Keratinocyte (primary cell): ENCODE data around the gene TPD52L2. TPM values are rescaled to one million over a fixed set of nuclear protein-coding genes. Genes with fewer than 3 reads are reported as not detected.
"Not testable (repeated sequence)": the region's sequence is repeated elsewhere in the genome, so short reads cannot be mapped to it uniquely, and the experiment has no call there.

Source experiments
- DNase-seq: peaks from one replicate; pipeline ENCODE4 v3.0.0-alpha.2; 2011; ENCODE audit warnings: low read depth, missing footprints, low spot score
- FAIRE-seq: peaks from 2 replicates; lab custom pipeline; 2011; peaks lifted over from hg19 to GRCh38; lab: Jason Lieb, UNC
- H2AFZ ChIP-seq: 2 replicates; pipeline ENCODE4 v1.6.0; 2012; ENCODE audit warnings: low read length, control low read depth, inconsistent platforms; ENCODE audit not compliant: control insufficient read depth
- H3K27ac ChIP-seq: 2 replicates; pipeline ENCODE4 v1.5.1; 2011; ENCODE audit warnings: low read length; ENCODE audit not compliant: control insufficient read depth, insufficient read depth
- H3K27me3 ChIP-seq: 3 replicates; pipeline ENCODE4 v1.6.0; 2011; ENCODE audit warnings: low read length; ENCODE audit not compliant: control insufficient read depth, insufficient read depth; ENCODE audit errors: extremely low read depth
- H3K36me3 ChIP-seq, 2 experiments: 2 replicates in 1 of 2; 3 replicates in 1 of 2; pipeline ENCODE4 v1.5.1; 2011; ENCODE audit warnings: low read length in 2 of 2, mild to moderate bottlenecking in 1 of 2; ENCODE audit not compliant: control insufficient read depth in 2 of 2, insufficient read depth in 2 of 2; ENCODE audit errors: extremely low read depth in 1 of 2
- H3K4me1 ChIP-seq: 3 replicates; pipeline ENCODE4 v1.5.1; 2011; ENCODE audit warnings: low read length; ENCODE audit not compliant: control insufficient read depth, insufficient read depth; ENCODE audit errors: extremely low read depth
- H3K4me2 ChIP-seq: 3 replicates; pipeline ENCODE4 v1.6.0; 2011; ENCODE audit warnings: low read depth, low read length; ENCODE audit not compliant: control insufficient read depth, insufficient read depth; ENCODE audit errors: extremely low read depth
- H3K4me3 ChIP-seq, 3 experiments: fragments of 200-600 bp in 1 of 3; sonication (generic) in 1 of 3; 2 replicates in 2 of 3; 3 replicates in 1 of 3; pipeline ENCODE4 v1.5.1; 2011 to 2016; ENCODE audit warnings: low read length in 3 of 3, mild to moderate bottlenecking in 3 of 3, control low read depth in 2 of 3, inconsistent platforms in 1 of 3, low read depth in 1 of 3, mixed read lengths in 1 of 3, mixed run types in 1 of 3, moderate library complexity in 1 of 3; ENCODE audit not compliant: control insufficient read depth in 2 of 3, insufficient read depth in 2 of 3; ENCODE audit errors: extremely low read depth in 1 of 3
- H3K79me2 ChIP-seq: 2 replicates; pipeline ENCODE4 v1.6.0; 2012; ENCODE audit warnings: low read length; ENCODE audit not compliant: control insufficient read depth, insufficient read depth
- H3K9ac ChIP-seq: 3 replicates; pipeline ENCODE4 v1.6.0; 2011; ENCODE audit warnings: low read length; ENCODE audit not compliant: control insufficient read depth, insufficient read depth; ENCODE audit errors: extremely low read depth
- H3K9me1 ChIP-seq: 3 replicates; pipeline ENCODE4 v1.6.0; 2011; ENCODE audit warnings: low read length; ENCODE audit not compliant: control insufficient read depth, insufficient read depth; ENCODE audit errors: extremely low read depth
- H3K9me3 ChIP-seq: 2 replicates; pipeline ENCODE4 v1.5.1; 2012; ENCODE audit warnings: low read depth, low read length; ENCODE audit not compliant: control insufficient read depth
- H4K20me1 ChIP-seq: 3 replicates; pipeline ENCODE4 v1.6.0; 2011; ENCODE audit warnings: low read length; ENCODE audit not compliant: control insufficient read depth, insufficient read depth; ENCODE audit errors: extremely low read depth
- CTCF ChIP-seq, 3 experiments: IDR thresholded peaks in 1 of 3; conservative IDR thresholded peaks in 1 of 3; optimal IDR thresholded peaks in 1 of 3; 2 replicates in 2 of 3; 3 replicates in 1 of 3; pipeline versions ENCODE3 to v1.5.1; 2011; ENCODE audit warnings: low read length in 3 of 3, mild to moderate bottlenecking in 3 of 3, moderate library complexity in 2 of 3, control low read depth in 1 of 3, inconsistent platforms in 1 of 3; ENCODE audit not compliant: insufficient read depth in 2 of 3; ENCODE audit errors: extremely low read depth in 1 of 3
- EZH2 ChIP-seq: IDR thresholded peaks from one replicate; pipeline ENCODE4 v1.6.1; 2012; ENCODE audit warnings: inconsistent platforms, mild to moderate bottlenecking, low read length, moderate library complexity
- dilution Hi-C: fragments of 300-500 bp; cut with MboI; formaldehyde crosslinking; loops from one replicate; pipeline ENCODE4 v1.7.0; 2020; ENCODE audit warnings: low sequenced_read_pairs; ENCODE audit not compliant: extremely low pct_ligation_motif_present
- polyA plus RNA-seq, 5 experiments: library from polyadenylated mRNA; depleted of rRNA in 3 of 5; stranded (reverse) in 3 of 5; stranded (forward) in 1 of 5; unstranded in 1 of 5; fragments of >200 nt; gene quantifications; 1 replicate in 1 of 5; 2 replicates in 3 of 5; 3 replicates in 1 of 5; pipeline versions ENCODE4 v1.2.1 to v1.2.3, GENCODE V29; 2011 to 2012; ENCODE audit warnings: missing spikeins in 2 of 5, low read depth in 1 of 5, low replicate concordance in 1 of 5

Gene TPD52L2
- polyA plus RNA-seq, 1 donor (not counting 4 experiments of a cell fraction or from before 2014, with no cell fraction given): 177 TPM

DNA sequence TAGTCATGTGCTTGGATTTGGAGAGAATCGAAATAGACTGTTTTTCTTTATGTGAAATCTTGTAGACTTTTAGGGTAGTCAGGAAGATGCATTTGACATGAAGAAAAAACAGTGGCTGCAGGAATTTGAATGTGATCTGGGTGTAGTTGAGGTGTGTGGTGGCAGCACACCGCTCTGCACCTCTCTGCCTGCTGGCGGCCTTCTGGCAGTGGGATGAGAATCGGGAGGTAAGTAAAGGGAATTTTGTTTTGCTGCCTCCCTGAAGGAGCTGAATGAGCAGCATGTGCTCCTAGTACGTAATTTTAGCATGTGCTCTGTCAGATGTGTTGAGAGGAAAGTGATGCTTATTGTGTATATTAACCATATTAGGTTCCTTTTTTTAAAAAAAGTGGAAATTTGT lies 3.2 kb downstream of the TPD52L2 start:
- H3K9me3 ChIP-seq: no peaks in the 10 kb centered on the region
- no peak overlapping the region for H3K9ac ChIP-seq
- peaks cover 23 to 32% of the 10 kb centered on the region in 2 experiments for H3K36me3 ChIP-seq
- no peak for TF ChIP-seq CTCF (optimal IDR thresholded peaks at IDR 0.05 in 1 of 3, IDR thresholded peaks at IDR 0.05 in 1 of 3, conservative IDR thresholded peaks at IDR 0.05 in 1 of 3; ENCODE audit: extremely low read depth in 1 of 3, insufficient read depth in 2 of 3, low read length in 3 of 3)
- TF ChIP-seq EZH2: no peak
- no peak for FAIRE-seq
- no peaks in the 10 kb centered on the region for H3K27me3 ChIP-seq
- no peak overlapping the region for H3K27ac ChIP-seq
- peaks cover 20% of the 10 kb centered on the region for H3K4me1 ChIP-seq
- H2AFZ ChIP-seq: no peak overlapping the region
- DNase-seq: no peak
- H4K20me1 ChIP-seq: peaks cover 2% of the 10 kb centered on the region
- no peaks in the 10 kb centered on the region for H3K9me1 ChIP-seq
- peaks cover 63% of the 10 kb centered on the region for H3K79me2 ChIP-seq
- no peak overlapping the region for H3K4me2 ChIP-seq
- dilution Hi-C loops: no loop called here
- H3K4me3 ChIP-seq: no peak overlapping the region

- H3K9me1 ChIP-seq: no peaks in the 10 kb centered on the region
- TF ChIP-seq EZH2 (no peak), CTCF (optimal IDR thresholded peaks at IDR 0.05 in 1 of 3, IDR thresholded peaks at IDR 0.05 in 1 of 3, conservative IDR thresholded peaks at IDR 0.05 in 1 of 3; ENCODE audit: extremely low read depth in 1 of 3, insufficient read depth in 2 of 3, low read length in 3 of 3) (peak in 1 of 3 experiments; percentile 22)
- H4K20me1 ChIP-seq: peaks cover 16% of the 10 kb centered on the region
- H3K4me1 ChIP-seq: peaks cover 16% of the 10 kb centered on the region
- H3K4me3 ChIP-seq: no peak overlapping the region
- H3K4me2 ChIP-seq: peak overlapping the region; percentile 12
- DNase-seq (peak; percentile 83), FAIRE-seq (peak; percentile 82)
- dilution Hi-C loops: no loop called here
- H3K36me3 ChIP-seq: peaks cover 55 to 60% of the 10 kb centered on the region in 2 experiments
- H3K27ac ChIP-seq: peak overlapping the region; percentile 69
- H3K9ac ChIP-seq: no peak overlapping the region
- H3K27me3 ChIP-seq: no peaks in the 10 kb centered on the region
- peaks cover 68% of the 10 kb centered on the region for H3K79me2 ChIP-seq
- H2AFZ ChIP-seq: no peak overlapping the region
- H3K9me3 ChIP-seq: no peaks in the 10 kb centered on the region
These were observed 8.5 kb downstream of the TPD52L2 start for GRCh38 chr20:63873477-63873971.

- peaks cover 16% of the 10 kb centered on the region for H3K4me1 ChIP-seq
- H4K20me1 ChIP-seq: peaks cover 20% of the 10 kb centered on the region
- H3K9me3 ChIP-seq, H3K9me1 ChIP-seq, H3K27me3 ChIP-seq, H2AFZ ChIP-seq, H3K4me2 ChIP-seq, H3K4me3 ChIP-seq, FAIRE-seq, dilution Hi-C loops, DNase-seq, H3K9ac ChIP-seq, H3K27ac ChIP-seq: not testable (repeated sequence)
- peaks cover 68% of the 10 kb centered on the region for H3K79me2 ChIP-seq
- H3K36me3 ChIP-seq: peaks cover 55 to 62% of the 10 kb centered on the region in 2 experiments
These were observed 9.2 kb downstream of the TPD52L2 start for GRCh38 chr20:63874241-63874640.
